Measurements from ENCODE around the gene HS6ST2.
"Not testable (repeated sequence)": the region's sequence is repeated elsewhere in the genome, so short reads cannot be mapped to it uniquely, and the experiment has no call there.

Gene HS6ST2

DNA sequence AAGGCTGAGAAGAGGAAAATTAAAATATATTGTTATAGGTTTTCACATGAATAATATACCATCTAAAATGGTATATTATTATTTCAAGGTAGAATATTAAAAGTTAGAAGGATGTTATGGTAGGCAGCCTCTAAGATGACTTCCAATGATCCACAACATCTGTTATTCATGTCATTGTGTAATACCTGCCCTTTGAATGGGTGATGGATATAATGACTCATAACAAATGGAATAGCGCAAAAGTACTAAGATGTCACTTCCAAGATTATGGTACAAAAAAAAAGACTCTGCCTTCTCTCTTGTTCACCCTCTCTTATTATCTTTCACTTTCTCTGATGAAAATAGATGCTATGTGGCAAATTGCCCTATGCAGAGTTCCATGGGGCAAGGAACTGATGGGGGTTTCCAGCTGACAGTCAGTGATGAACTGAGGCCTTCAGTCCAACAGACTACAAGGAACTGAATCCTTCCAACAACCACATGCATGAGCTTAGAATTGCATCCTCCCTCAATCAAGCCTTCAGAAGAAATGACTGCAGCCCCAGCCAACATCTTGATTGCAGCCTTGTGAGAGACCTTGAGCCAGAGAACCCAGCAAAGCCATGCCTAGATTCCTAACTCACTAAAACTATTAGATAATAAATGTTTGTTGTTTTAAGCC, 57.7 kb downstream of the HS6ST2 start:
- no peak for ATAC-seq (ENCODE audit: insufficient read depth, low read depth)
- H3K27me3 ChIP-seq (ENCODE audit: insufficient read depth, low read length, poor library complexity) = no peaks in the 10 kb centered on the region

DNA sequence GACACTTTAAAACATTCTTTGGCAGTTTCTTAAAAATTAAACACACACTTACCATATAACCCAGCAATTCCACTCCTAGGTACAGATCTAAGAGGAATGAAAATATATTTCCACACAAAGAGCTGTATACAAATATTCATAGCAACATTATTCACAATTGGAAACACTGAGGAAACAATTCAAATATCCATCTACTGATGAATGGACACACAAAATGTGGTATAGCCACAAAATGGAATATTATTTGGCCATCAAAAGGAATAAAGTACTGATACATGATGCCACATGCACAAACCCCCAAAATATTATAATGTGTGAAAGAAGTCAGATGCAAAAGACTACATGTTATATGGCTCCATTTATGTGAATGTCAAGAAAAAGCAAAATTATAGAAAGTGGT, 70.9 kb downstream of the HS6ST2 start:
- Histone ChIP-seq H3K79me2 (ENCODE audit: insufficient read depth, low read length) (no peaks in the 10 kb centered on the region), H3K9me3 (ENCODE audit: insufficient read depth, low read length, severe bottlenecking) (no peaks in the 10 kb centered on the region), H2AFZ (ENCODE audit: low read depth, low read length) (no peak overlapping the region), H3K4me1 (ENCODE audit: insufficient read depth, low read length) (peaks cover 6% of the 10 kb centered on the region), H3K9ac (ENCODE audit: low read depth, low read length) (no peak overlapping the region), H3K27me3 (ENCODE audit: insufficient read depth, low read length, poor library complexity) (no peaks in the 10 kb centered on the region), H3K4me3 (ENCODE audit: low read depth in 1 of 2, low read length in 2 of 2) (no peak overlapping the region), H3K4me2 (ENCODE audit: insufficient read depth, low read length) (no peak overlapping the region), H3K36me3 (ENCODE audit: insufficient read depth, low read length) (no peaks in the 10 kb centered on the region), H4K20me1 (ENCODE audit: insufficient read depth, low read length) (no peaks in the 10 kb centered on the region), H3K27ac (ENCODE audit: low read length) (no peak overlapping the region)
- ATAC-seq (ENCODE audit: insufficient read depth, low read depth) (no peak), DNase-seq (no peak)
- TF ChIP-seq EZH2 (IDR thresholded peaks at IDR 0.05; ENCODE audit: borderline replicate concordance, low read depth, low read length, severe bottlenecking) = no peak
- TF ChIP-seq, protein P1, sequence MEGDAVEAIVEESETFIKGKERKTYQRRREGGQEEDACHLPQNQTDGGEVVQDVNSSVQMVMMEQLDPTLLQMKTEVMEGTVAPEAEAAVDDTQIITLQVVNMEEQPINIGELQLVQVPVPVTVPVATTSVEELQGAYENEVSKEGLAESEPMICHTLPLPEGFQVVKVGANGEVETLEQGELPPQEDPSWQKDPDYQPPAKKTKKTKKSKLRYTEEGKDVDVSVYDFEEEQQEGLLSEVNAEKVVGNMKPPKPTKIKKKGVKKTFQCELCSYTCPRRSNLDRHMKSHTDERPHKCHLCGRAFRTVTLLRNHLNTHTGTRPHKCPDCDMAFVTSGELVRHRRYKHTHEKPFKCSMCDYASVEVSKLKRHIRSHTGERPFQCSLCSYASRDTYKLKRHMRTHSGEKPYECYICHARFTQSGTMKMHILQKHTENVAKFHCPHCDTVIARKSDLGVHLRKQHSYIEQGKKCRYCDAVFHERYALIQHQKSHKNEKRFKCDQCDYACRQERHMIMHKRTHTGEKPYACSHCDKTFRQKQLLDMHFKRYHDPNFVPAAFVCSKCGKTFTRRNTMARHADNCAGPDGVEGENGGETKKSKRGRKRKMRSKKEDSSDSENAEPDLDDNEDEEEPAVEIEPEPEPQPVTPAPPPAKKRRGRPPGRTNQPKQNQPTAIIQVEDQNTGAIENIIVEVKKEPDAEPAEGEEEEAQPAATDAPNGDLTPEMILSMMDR (IDR thresholded peaks at IDR 0.05; ENCODE audit: borderline replicate concordance, extremely low read depth, low read length, poor library complexity, severe bottlenecking) = no peak

More for the DNA sequence above, 57.7 kb downstream of the HS6ST2 start:
- Histone ChIP-seq H3K27ac (ENCODE audit: low read length) (no peak overlapping the region), H3K9ac (ENCODE audit: low read depth, low read length) (no peak overlapping the region), H2AFZ (ENCODE audit: low read depth, low read length) (no peak overlapping the region), H3K9me3 (ENCODE audit: insufficient read depth, low read length, severe bottlenecking) (no peaks in the 10 kb centered on the region), H3K4me1 (ENCODE audit: insufficient read depth, low read length) (no peaks in the 10 kb centered on the region), H3K4me2 (ENCODE audit: insufficient read depth, low read length) (no peak overlapping the region), H4K20me1 (ENCODE audit: insufficient read depth, low read length) (no peaks in the 10 kb centered on the region), H3K79me2 (ENCODE audit: insufficient read depth, low read length) (no peaks in the 10 kb centered on the region), H3K36me3 (ENCODE audit: insufficient read depth, low read length) (no peaks in the 10 kb centered on the region), H3K4me3 (ENCODE audit: low read depth in 1 of 2, low read length in 2 of 2) (no peak overlapping the region)
- DNase-seq = no peak
- TF ChIP-seq, protein P1 (IDR thresholded peaks at IDR 0.05; ENCODE audit: borderline replicate concordance, extremely low read depth, low read length, poor library complexity, severe bottlenecking) = no peak
- no peak for TF ChIP-seq EZH2 (IDR thresholded peaks at IDR 0.05; ENCODE audit: borderline replicate concordance, low read depth, low read length, severe bottlenecking)

DNA sequence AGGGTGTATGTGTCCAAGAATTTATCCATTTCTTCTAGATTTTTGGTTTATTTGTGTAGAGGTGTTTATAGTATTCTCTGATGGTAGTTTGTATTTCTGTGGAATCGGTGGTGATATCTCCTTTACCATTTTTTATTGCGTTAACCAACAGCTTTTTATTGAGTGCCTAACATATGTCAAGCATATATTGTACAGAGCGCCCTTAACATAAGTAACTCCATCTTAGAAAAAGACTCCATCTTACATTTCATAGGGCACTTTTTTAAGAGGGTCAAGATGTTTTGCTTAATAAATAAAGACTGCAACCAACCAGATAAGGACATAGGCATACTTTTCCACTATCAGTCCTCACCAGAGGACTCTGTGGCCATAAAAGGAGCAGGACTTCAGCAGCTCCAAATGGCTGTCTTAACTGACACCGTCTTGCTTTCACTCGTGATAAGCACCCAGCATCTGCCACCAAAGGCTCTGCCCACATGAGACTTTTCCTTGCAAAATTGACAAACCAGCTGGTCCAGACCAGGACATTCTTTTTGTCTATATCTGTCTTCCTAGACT, 75.0 kb downstream of the HS6ST2 start:
- no peaks in the 10 kb centered on the region for H4K20me1 ChIP-seq (ENCODE audit: insufficient read depth, low read length)
- H3K9ac ChIP-seq (ENCODE audit: low read depth, low read length) = no peak overlapping the region
- DNase-seq (no peak), ATAC-seq (ENCODE audit: insufficient read depth, low read depth) (no peak)
- no peaks in the 10 kb centered on the region for H3K79me2 ChIP-seq (ENCODE audit: insufficient read depth, low read length)
- no peak overlapping the region for H3K4me2 ChIP-seq (ENCODE audit: insufficient read depth, low read length)
- H3K4me3 ChIP-seq (ENCODE audit: low read depth in 1 of 2, low read length in 2 of 2) = no peak overlapping the region
- TF ChIP-seq, protein P1 (IDR thresholded peaks at IDR 0.05; ENCODE audit: borderline replicate concordance, extremely low read depth, low read length, poor library complexity, severe bottlenecking) = no peak
- no peak for TF ChIP-seq EZH2 (IDR thresholded peaks at IDR 0.05; ENCODE audit: borderline replicate concordance, low read depth, low read length, severe bottlenecking)
- no peaks in the 10 kb centered on the region for H3K36me3 ChIP-seq (ENCODE audit: insufficient read depth, low read length)
- H3K27me3 ChIP-seq (ENCODE audit: insufficient read depth, low read length, poor library complexity) = no peaks in the 10 kb centered on the region
- H3K27ac ChIP-seq (ENCODE audit: low read length) = no peak overlapping the region
- H2AFZ ChIP-seq (ENCODE audit: low read depth, low read length) = no peak overlapping the region
- no peaks in the 10 kb centered on the region for H3K4me1 ChIP-seq (ENCODE audit: insufficient read depth, low read length)
- H3K9me3 ChIP-seq (ENCODE audit: insufficient read depth, low read length, severe bottlenecking) = no peaks in the 10 kb centered on the region

DNA sequence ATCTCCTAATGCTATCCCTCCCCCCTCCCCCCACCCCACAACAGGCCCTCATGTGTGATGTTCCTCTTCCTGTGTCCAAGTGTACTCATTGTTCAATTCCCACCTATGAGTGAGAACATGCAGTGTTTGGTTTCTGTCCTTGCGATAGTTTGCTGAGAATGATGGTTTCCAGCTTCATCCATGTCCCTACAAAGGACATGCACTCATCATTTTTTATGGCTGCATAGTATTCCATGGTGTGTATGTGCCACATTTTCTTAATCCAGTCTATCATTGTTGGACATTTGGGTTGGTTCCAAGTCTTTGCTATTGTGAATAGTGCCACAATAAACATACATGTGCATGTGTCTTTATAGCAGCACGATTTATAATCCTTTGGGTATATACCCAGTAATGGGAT, 77.7 kb downstream of the HS6ST2 start:
- H3K4me1 ChIP-seq (ENCODE audit: insufficient read depth, low read length) = not testable (repeated sequence)

More for the DNA sequence above, 77.7 kb downstream of the HS6ST2 start:
- not testable (repeated sequence) for DNase-seq; H3K9me3 ChIP-seq (ENCODE audit: insufficient read depth, low read length, severe bottlenecking); H3K9ac ChIP-seq (ENCODE audit: low read depth, low read length); H3K27ac ChIP-seq (ENCODE audit: low read length); H2AFZ ChIP-seq (ENCODE audit: low read depth, low read length); H3K27me3 ChIP-seq (ENCODE audit: insufficient read depth, low read length, poor library complexity); H4K20me1 ChIP-seq (ENCODE audit: insufficient read depth, low read length); ATAC-seq (ENCODE audit: insufficient read depth, low read depth); H3K36me3 ChIP-seq (ENCODE audit: insufficient read depth, low read length); H3K4me3 ChIP-seq (ENCODE audit: low read depth in 1 of 2, low read length in 2 of 2); H3K4me2 ChIP-seq (ENCODE audit: insufficient read depth, low read length); H3K79me2 ChIP-seq (ENCODE audit: insufficient read depth, low read length)
